Heart left ventricle (tissue), 13 donors: Measurements from ENCODE around the gene AKR1E2.

ENCODE experiments used
- POLR2A ChIP-seq, 2 donors: fragments of 450-650 bp; IDR thresholded peaks; one replicate each; pipeline ENCODE4 v1.6.1; 2017; ENCODE audit warnings: antibody characterized with exemption in 2 of 2, mild to moderate bottlenecking in 2 of 2, moderate library complexity in 2 of 2
- TF ChIP-seq, protein P1 (sequence below), 12 donors: fragments of 200-600 bp; sonication (generic) in 4 of 12; IDR thresholded peaks; one replicate each; pipeline versions ENCODE4 v1.5.0 to v1.8.0; 2018 to 2022; ENCODE audit warnings: antibody characterized with exemption in 12 of 12, mild to moderate bottlenecking in 5 of 12
- donor health status: ischemic (EF 13 %, LVEDD 7.1; RV severe dilation, severe dysfunction).
- donor health status: DM: no; HTN: yes; CAD: no.
- donor health status: DM: no; HTN: no; CAD: no.
- donor health status: ischemic (EF 25% LVEDD 6.9; RV normal size, moderate dysfunction).
- donor health status: ischemic (EF 25% LVEDD 5.7; RV mildly dilated, moderate dysfunction).
- donor health status: ischemic (EF 35%, LVEDD 5.7; RV mildly dilated, moderate dysfunction).
- donor health status: nonischemic (EF 11% LVEDD 7.7; RV severe dilation, severe dysfunction).
- donor health status: DM: yes; HTN: yes; CAD: no.
- donor health status: PGD.
- donor health status: ischemic (EF 29% LVEDD 5.4; RV normal size, mild dysfunction).
- donor health status: nonischemic (EF 23%, LVEDD 6.1; RV moderate dilation, normal function).

- TF ChIP-seq POLR2A (IDR thresholded peaks at IDR 0.05): no peak
- TF ChIP-seq, protein P1, sequence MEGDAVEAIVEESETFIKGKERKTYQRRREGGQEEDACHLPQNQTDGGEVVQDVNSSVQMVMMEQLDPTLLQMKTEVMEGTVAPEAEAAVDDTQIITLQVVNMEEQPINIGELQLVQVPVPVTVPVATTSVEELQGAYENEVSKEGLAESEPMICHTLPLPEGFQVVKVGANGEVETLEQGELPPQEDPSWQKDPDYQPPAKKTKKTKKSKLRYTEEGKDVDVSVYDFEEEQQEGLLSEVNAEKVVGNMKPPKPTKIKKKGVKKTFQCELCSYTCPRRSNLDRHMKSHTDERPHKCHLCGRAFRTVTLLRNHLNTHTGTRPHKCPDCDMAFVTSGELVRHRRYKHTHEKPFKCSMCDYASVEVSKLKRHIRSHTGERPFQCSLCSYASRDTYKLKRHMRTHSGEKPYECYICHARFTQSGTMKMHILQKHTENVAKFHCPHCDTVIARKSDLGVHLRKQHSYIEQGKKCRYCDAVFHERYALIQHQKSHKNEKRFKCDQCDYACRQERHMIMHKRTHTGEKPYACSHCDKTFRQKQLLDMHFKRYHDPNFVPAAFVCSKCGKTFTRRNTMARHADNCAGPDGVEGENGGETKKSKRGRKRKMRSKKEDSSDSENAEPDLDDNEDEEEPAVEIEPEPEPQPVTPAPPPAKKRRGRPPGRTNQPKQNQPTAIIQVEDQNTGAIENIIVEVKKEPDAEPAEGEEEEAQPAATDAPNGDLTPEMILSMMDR (IDR thresholded peaks at IDR 0.05): no peak
These were observed 66.7 kb downstream of the AKR1E2 start for GRCh38 chr10:4892681-4893080.
